ENCODE data around the gene ZDHHC7. TPM values are rescaled to one million over a fixed set of nuclear protein-coding genes. Genes with fewer than 3 reads are reported as not detected.

ZDHHC7 gene
- total and polyA plus RNA-seq, 9 of the 15 experiments (the other 6 are each of a cell fraction or from before 2014, with no cell fraction given) = 1.7 to 49.7 (median 37.4) TPM

- no peak for TF ChIP-seq CTCF (IDR thresholded peaks at IDR 0.05 in 2 of 3, conservative IDR thresholded peaks at IDR 0.05 in 1 of 3; ENCODE audit: insufficient read depth in 2 of 3, low read depth in 1 of 3, low read length in 3 of 3)
- TF ChIP-seq RREB1 (CRISPR knock-in tag; IDR thresholded peaks at IDR 0.05) = no peak
- no peak for TF ChIP-seq POLR2B (IDR thresholded peaks at IDR 0.05; ENCODE audit: low read depth, partially characterized antibody)
- TF ChIP-seq ZBTB1 (CRISPR knock-in tag; IDR thresholded peaks at IDR 0.05; ENCODE audit: borderline replicate concordance, low read depth) = no peak
- no peak for TF ChIP-seq THAP12 (CRISPR knock-in tag; IDR thresholded peaks at IDR 0.05)
- no peak for TF ChIP-seq CEBPG (CRISPR knock-in tag; IDR thresholded peaks at IDR 0.05)
- peak in 1 of 2 experiments; percentile 34; a peak in 1 of 4 replicates for TF ChIP-seq CEBPG (tag; conservative IDR thresholded peaks at IDR 0.05 in 1 of 2, IDR thresholded peaks at IDR 0.05 in 1 of 2)
- no peak for TF ChIP-seq IRF9 (tag; IDR thresholded peaks at IDR 0.05)
- no peak for TF ChIP-seq DNMT1 (IDR thresholded peaks at IDR 0.05)
Observed at GRCh38 chr16:84953190-84953746, 58.1 kb downstream of the ZDHHC7 start (continued).

All from K562 (cell line).